Uterus (tissue), 2 donors: ENCODE results near the gene UVRAG.

Source experiments
- POLR2A ChIP-seq, 2 donors: fragments of 450-650 bp; IDR thresholded peaks; one replicate each; pipeline ENCODE4 v1.6.1; 2016; ENCODE audit warnings: antibody characterized with exemption in 2 of 2, mild to moderate bottlenecking in 1 of 2, moderate library complexity in 1 of 2
- TF ChIP-seq, protein P1 (sequence below), 4 experiments: fragments of 200-600 bp in 2 of 4; fragments of 450-650 bp in 2 of 4; sonication (generic) in 2 of 4; IDR thresholded peaks; one replicate each; pipeline ENCODE4 v1.5.1; 2016 to 2019; ENCODE audit warnings: antibody characterized with exemption in 4 of 4, mild to moderate bottlenecking in 2 of 4, moderate library complexity in 1 of 4

DNA sequence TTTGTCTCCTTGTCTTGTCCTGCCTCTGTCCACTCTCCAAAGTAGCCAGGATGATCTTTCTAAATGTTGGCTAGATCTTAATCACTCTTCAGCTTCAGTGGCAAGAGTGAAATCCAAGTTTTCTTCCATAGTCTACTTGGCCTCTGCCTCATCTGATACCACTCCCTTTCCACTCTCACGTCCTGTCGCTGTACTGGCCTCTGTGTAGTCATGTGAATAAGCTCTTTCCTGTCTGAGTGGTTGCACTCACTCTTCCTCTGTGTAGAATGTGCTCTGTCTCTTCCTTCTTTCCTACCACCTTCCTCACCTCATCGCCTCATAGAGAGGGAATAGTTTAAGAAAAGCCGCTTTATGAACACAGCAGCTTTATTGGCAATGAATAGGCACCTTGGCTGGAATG is 304.8 kb downstream of the UVRAG start:
- TF ChIP-seq, protein P1, sequence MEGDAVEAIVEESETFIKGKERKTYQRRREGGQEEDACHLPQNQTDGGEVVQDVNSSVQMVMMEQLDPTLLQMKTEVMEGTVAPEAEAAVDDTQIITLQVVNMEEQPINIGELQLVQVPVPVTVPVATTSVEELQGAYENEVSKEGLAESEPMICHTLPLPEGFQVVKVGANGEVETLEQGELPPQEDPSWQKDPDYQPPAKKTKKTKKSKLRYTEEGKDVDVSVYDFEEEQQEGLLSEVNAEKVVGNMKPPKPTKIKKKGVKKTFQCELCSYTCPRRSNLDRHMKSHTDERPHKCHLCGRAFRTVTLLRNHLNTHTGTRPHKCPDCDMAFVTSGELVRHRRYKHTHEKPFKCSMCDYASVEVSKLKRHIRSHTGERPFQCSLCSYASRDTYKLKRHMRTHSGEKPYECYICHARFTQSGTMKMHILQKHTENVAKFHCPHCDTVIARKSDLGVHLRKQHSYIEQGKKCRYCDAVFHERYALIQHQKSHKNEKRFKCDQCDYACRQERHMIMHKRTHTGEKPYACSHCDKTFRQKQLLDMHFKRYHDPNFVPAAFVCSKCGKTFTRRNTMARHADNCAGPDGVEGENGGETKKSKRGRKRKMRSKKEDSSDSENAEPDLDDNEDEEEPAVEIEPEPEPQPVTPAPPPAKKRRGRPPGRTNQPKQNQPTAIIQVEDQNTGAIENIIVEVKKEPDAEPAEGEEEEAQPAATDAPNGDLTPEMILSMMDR (IDR thresholded peaks at IDR 0.05), result no peak
- TF ChIP-seq POLR2A (IDR thresholded peaks at IDR 0.05), result no peak
